ENCODE data around the gene MSL3B.

GRCh38 chr2:233832869-233833311 is 35.3 kb downstream of the MSL3B start:
- TF ChIP-seq CTCF (IDR thresholded peaks at IDR 0.05 in 4 of 5, conservative IDR thresholded peaks at IDR 0.05 in 1 of 5), result no peak
- no peak for TF ChIP-seq POLR2A (IDR thresholded peaks at IDR 0.05)
